ENCODE data around the gene ZBTB7C.

ZBTB7C gene

GRCh38 chr18:48263192-48263853 is 145.9 kb downstream of the ZBTB7C start:
- no peaks in the 10 kb centered on the region for H3K36me3 ChIP-seq (ENCODE audit: insufficient read depth, low read length)
- H3K4me2 ChIP-seq (ENCODE audit: low read length), result no peak overlapping the region
- H3K4me1 ChIP-seq (ENCODE audit: control insufficient read depth, insufficient read depth, low read length), result no peaks in the 10 kb centered on the region
- H3K9me3 ChIP-seq (replicated peaks; ENCODE audit: low read length), result no peaks in the 10 kb centered on the region
- H3K9ac ChIP-seq (ENCODE audit: low read depth, low read length), result no peak overlapping the region
- no peak overlapping the region for H3K4me3 ChIP-seq (ENCODE audit: low read length)
- peaks cover 40% of the 10 kb centered on the region for H3K27me3 ChIP-seq (ENCODE audit: control insufficient read depth, insufficient read depth, low read length)

DNA sequence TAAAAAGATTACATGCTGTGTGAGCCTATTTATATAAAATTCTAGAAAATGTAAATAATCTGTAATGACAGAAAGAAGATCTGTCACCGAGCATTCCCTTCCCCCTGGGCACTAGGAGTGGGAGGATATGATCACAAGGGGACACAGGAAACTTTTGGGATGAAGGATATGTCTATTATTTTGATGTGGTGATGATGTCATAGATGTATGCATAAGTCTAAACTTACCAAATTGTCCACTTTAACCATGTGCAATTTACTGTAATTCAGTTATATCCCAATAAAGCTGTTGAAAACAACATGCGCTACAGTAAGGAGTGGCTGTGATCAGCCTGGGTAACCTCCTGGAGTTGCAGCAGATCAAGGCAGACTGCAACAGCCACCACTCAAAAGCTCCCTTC is 148.9 kb downstream of the ZBTB7C start:
- H3K36me3 ChIP-seq (ENCODE audit: insufficient read depth, low read length), result no peaks in the 10 kb centered on the region
- H3K4me2 ChIP-seq (ENCODE audit: low read length), result no peak overlapping the region
- no peak overlapping the region for H3K9ac ChIP-seq (ENCODE audit: low read depth, low read length)
- no peaks in the 10 kb centered on the region for H3K4me1 ChIP-seq (ENCODE audit: control insufficient read depth, insufficient read depth, low read length)
- H3K4me3 ChIP-seq (ENCODE audit: low read length), result no peak overlapping the region
- H3K27me3 ChIP-seq (ENCODE audit: control insufficient read depth, insufficient read depth, low read length), result peaks cover 36% of the 10 kb centered on the region
- no peaks in the 10 kb centered on the region for H3K9me3 ChIP-seq (replicated peaks; ENCODE audit: low read length)

GRCh38 chr18:48256848-48257247 is 152.3 kb downstream of the ZBTB7C start:
- Histone ChIP-seq H3K9me3 (replicated peaks; ENCODE audit: low read length) (no peaks in the 10 kb centered on the region), H3K4me1 (ENCODE audit: control insufficient read depth, insufficient read depth, low read length) (no peaks in the 10 kb centered on the region), H3K36me3 (ENCODE audit: insufficient read depth, low read length) (no peaks in the 10 kb centered on the region), H3K4me3 (ENCODE audit: low read length) (no peak overlapping the region), H3K9ac (ENCODE audit: low read depth, low read length) (no peak overlapping the region), H3K4me2 (ENCODE audit: low read length) (no peak overlapping the region), H3K27me3 (ENCODE audit: control insufficient read depth, insufficient read depth, low read length) (peaks cover 33% of the 10 kb centered on the region)

- Histone ChIP-seq H3K9me3 (replicated peaks; ENCODE audit: low read length) (no peaks in the 10 kb centered on the region), H3K4me1 (ENCODE audit: control insufficient read depth, insufficient read depth, low read length) (no peaks in the 10 kb centered on the region), H3K4me3 (ENCODE audit: low read length) (no peak overlapping the region), H3K9ac (ENCODE audit: low read depth, low read length) (no peak overlapping the region), H3K36me3 (ENCODE audit: insufficient read depth, low read length) (no peaks in the 10 kb centered on the region), H3K27me3 (ENCODE audit: control insufficient read depth, insufficient read depth, low read length) (peaks cover 48% of the 10 kb centered on the region), H3K4me2 (ENCODE audit: low read length) (no peak overlapping the region)
Measured at GRCh38 chr18:48254077-48254602, 155.0 kb downstream of the ZBTB7C start.

GRCh38 chr18:48252525-48252924 is 156.7 kb downstream of the ZBTB7C start:
- Histone ChIP-seq H3K4me1 (ENCODE audit: control insufficient read depth, insufficient read depth, low read length) (no peaks in the 10 kb centered on the region), H3K36me3 (ENCODE audit: insufficient read depth, low read length) (no peaks in the 10 kb centered on the region), H3K4me3 (ENCODE audit: low read length) (no peak overlapping the region), H3K9ac (ENCODE audit: low read depth, low read length) (no peak overlapping the region), H3K4me2 (ENCODE audit: low read length) (no peak overlapping the region), H3K9me3 (replicated peaks; ENCODE audit: low read length) (no peaks in the 10 kb centered on the region), H3K27me3 (ENCODE audit: control insufficient read depth, insufficient read depth, low read length) (peaks cover 56% of the 10 kb centered on the region)

GRCh38 chr18:48250918-48251317 is 158.3 kb downstream of the ZBTB7C start:
- H3K9ac ChIP-seq (ENCODE audit: low read depth, low read length), result no peak overlapping the region
- H3K27me3 ChIP-seq (ENCODE audit: control insufficient read depth, insufficient read depth, low read length), result peaks cover 56% of the 10 kb centered on the region
- H3K4me3 ChIP-seq (ENCODE audit: low read length), result no peak overlapping the region
- no peaks in the 10 kb centered on the region for H3K4me1 ChIP-seq (ENCODE audit: control insufficient read depth, insufficient read depth, low read length)
- H3K4me2 ChIP-seq (ENCODE audit: low read length), result no peak overlapping the region
- H3K9me3 ChIP-seq (replicated peaks; ENCODE audit: low read length), result no peaks in the 10 kb centered on the region
- no peaks in the 10 kb centered on the region for H3K36me3 ChIP-seq (ENCODE audit: insufficient read depth, low read length)

- no peak overlapping the region for H3K4me3 ChIP-seq (ENCODE audit: low read length)
- H3K9ac ChIP-seq (ENCODE audit: low read depth, low read length), result no peak overlapping the region
- H3K4me2 ChIP-seq (ENCODE audit: low read length), result no peak overlapping the region
- H3K36me3 ChIP-seq (ENCODE audit: insufficient read depth, low read length), result no peaks in the 10 kb centered on the region
- peaks cover 54% of the 10 kb centered on the region for H3K27me3 ChIP-seq (ENCODE audit: control insufficient read depth, insufficient read depth, low read length)
- no peaks in the 10 kb centered on the region for H3K9me3 ChIP-seq (replicated peaks; ENCODE audit: low read length)
- H3K4me1 ChIP-seq (ENCODE audit: control insufficient read depth, insufficient read depth, low read length), result no peaks in the 10 kb centered on the region
Measured at GRCh38 chr18:48250362-48250907, 158.7 kb downstream of the ZBTB7C start.

- no peaks in the 10 kb centered on the region for H3K36me3 ChIP-seq (ENCODE audit: insufficient read depth, low read length)
- H3K4me3 ChIP-seq (ENCODE audit: low read length), result no peak overlapping the region
- peaks cover 49% of the 10 kb centered on the region for H3K27me3 ChIP-seq (ENCODE audit: control insufficient read depth, insufficient read depth, low read length)
- no peaks in the 10 kb centered on the region for H3K4me1 ChIP-seq (ENCODE audit: control insufficient read depth, insufficient read depth, low read length)
- H3K9me3 ChIP-seq (replicated peaks; ENCODE audit: low read length), result no peaks in the 10 kb centered on the region
- H3K4me2 ChIP-seq (ENCODE audit: low read length), result no peak overlapping the region
- H3K9ac ChIP-seq (ENCODE audit: low read depth, low read length), result no peak overlapping the region
Measured at GRCh38 chr18:48249854-48250253, 159.3 kb downstream of the ZBTB7C start.

DNA sequence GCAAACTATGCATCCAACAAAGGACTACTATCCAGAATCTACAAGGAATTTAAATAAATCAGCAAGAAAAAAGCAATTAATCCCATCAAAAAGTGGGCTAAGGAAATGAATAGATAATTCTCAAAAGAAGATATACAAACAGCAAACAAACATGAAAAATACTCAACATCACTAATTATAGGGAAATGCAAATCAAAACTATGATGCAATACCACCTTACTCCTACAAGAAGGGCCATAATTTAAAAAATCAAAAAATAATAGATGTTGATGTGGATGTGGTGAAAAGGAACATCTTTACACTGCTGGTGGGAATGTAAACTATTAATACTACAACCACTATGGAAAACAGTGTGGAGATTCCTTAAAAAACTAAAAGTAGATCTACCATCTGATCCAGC is 164.7 kb downstream of the ZBTB7C start:
- H3K4me1 ChIP-seq (ENCODE audit: control insufficient read depth, insufficient read depth, low read length), result no peaks in the 10 kb centered on the region
- no peaks in the 10 kb centered on the region for H3K36me3 ChIP-seq (ENCODE audit: insufficient read depth, low read length)
- no peak overlapping the region for H3K9ac ChIP-seq (ENCODE audit: low read depth, low read length)
- H3K9me3 ChIP-seq (replicated peaks; ENCODE audit: low read length), result no peaks in the 10 kb centered on the region
- H3K4me3 ChIP-seq (ENCODE audit: low read length), result no peak overlapping the region
- H3K4me2 ChIP-seq (ENCODE audit: low read length), result no peak overlapping the region
- H3K27me3 ChIP-seq (ENCODE audit: control insufficient read depth, insufficient read depth, low read length), result peaks cover 26% of the 10 kb centered on the region

DNA sequence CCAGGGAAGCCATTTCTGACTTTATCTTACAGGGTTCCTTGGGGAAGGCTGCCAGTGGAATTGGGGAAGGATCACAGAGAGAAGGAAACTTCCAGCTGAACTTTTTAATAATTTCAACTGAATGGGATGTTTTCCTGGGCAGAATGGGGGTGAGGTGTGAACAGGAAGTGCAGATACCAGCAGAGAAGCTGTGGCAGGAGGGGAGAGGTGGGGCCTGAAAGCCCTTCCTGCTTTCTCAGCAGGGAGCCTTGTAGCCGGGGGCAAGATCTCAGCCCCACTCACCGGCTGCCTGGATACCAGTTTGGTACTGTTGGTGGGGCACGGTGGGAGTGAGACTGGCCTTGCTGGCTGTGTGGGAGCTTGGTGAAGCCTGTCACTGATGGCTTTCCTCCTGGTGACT is 170.5 kb downstream of the ZBTB7C start:
- no peaks in the 10 kb centered on the region for H3K4me1 ChIP-seq (ENCODE audit: control insufficient read depth, insufficient read depth, low read length)
- H3K9ac ChIP-seq (ENCODE audit: low read depth, low read length), result no peak overlapping the region
- H3K4me3 ChIP-seq (ENCODE audit: low read length), result no peak overlapping the region
- H3K36me3 ChIP-seq (ENCODE audit: insufficient read depth, low read length), result no peaks in the 10 kb centered on the region
- no peak overlapping the region for H3K4me2 ChIP-seq (ENCODE audit: low read length)
- H3K9me3 ChIP-seq (replicated peaks; ENCODE audit: low read length), result no peaks in the 10 kb centered on the region
- peaks cover 52% of the 10 kb centered on the region for H3K27me3 ChIP-seq (ENCODE audit: control insufficient read depth, insufficient read depth, low read length)

GRCh38 chr18:48238206-48238605 is 171.0 kb downstream of the ZBTB7C start:
- no peak overlapping the region for H3K9ac ChIP-seq (ENCODE audit: low read depth, low read length)

GRCh38 chr18:48236822-48237221 is 172.4 kb downstream of the ZBTB7C start:
- H3K36me3 ChIP-seq (ENCODE audit: insufficient read depth, low read length), result no peaks in the 10 kb centered on the region
- no peak overlapping the region for H3K4me3 ChIP-seq (ENCODE audit: low read length)
- no peak overlapping the region for H3K9ac ChIP-seq (ENCODE audit: low read depth, low read length)
- H3K9me3 ChIP-seq (replicated peaks; ENCODE audit: low read length), result no peaks in the 10 kb centered on the region
- H3K27me3 ChIP-seq (ENCODE audit: control insufficient read depth, insufficient read depth, low read length), result peaks cover 61% of the 10 kb centered on the region
- H3K4me1 ChIP-seq (ENCODE audit: control insufficient read depth, insufficient read depth, low read length), result no peaks in the 10 kb centered on the region
- no peak overlapping the region for H3K4me2 ChIP-seq (ENCODE audit: low read length)

More at GRCh38 chr18:48238206-48238605, 171.0 kb downstream of the ZBTB7C start:
- Histone ChIP-seq H3K27me3 (ENCODE audit: control insufficient read depth, insufficient read depth, low read length) (peaks cover 52% of the 10 kb centered on the region), H3K36me3 (ENCODE audit: insufficient read depth, low read length) (no peaks in the 10 kb centered on the region), H3K9me3 (replicated peaks; ENCODE audit: low read length) (no peaks in the 10 kb centered on the region), H3K4me3 (ENCODE audit: low read length) (no peak overlapping the region), H3K4me1 (ENCODE audit: control insufficient read depth, insufficient read depth, low read length) (no peaks in the 10 kb centered on the region), H3K4me2 (ENCODE audit: low read length) (no peak overlapping the region)
